IMR-90 (cell line): ENCODE measurements around the gene RELN. TPM values are rescaled to one million over a fixed set of nuclear protein-coding genes. Genes with fewer than 3 reads are reported as not detected.

Source experiments
- ATAC-seq: fragments of 200-7000 bp; cut with Tn5 transposase; 2 replicates; pipeline ENCODE4 v1.9.1; 2020; ENCODE audit warnings: low read depth, mild to moderate bottlenecking, moderate library complexity
- BruUV-seq: library from RNA; stranded (reverse); fragments of 400-500 nt; replicated peaks from 2 replicates; lab custom pipeline; 2021; lab: Mats Ljungman, UMichigan
- CTCF ChIA-PET: fragments of 300-600 bp; formaldehyde crosslinking; extraction: SDS; loops from one replicate; lab custom pipeline; 2021; ENCODE audit warnings: antibody characterized with exemption; lab: Yijun Ruan, JAX
- POLR2A ChIA-PET: fragments of 300-600 bp; sonication (Branson Sonifier 250); formaldehyde crosslinking; loops from one replicate; lab custom pipeline; 2022; ENCODE audit warnings: antibody characterized with exemption; ENCODE audit not compliant: unreplicated experiment; lab: Charles Lee
- DNase-seq: peaks from one replicate; pipeline ENCODE4 v3.0.0; 2013
- H2AFZ ChIP-seq: replicated peaks from 2 replicates; pipeline ENCODE3; 2013; ENCODE audit warnings: low read length, mild to moderate bottlenecking; ENCODE audit not compliant: poor library complexity
- H2AK5ac ChIP-seq: 2 replicates; pipeline ENCODE4 v1.6.1; 2013; ENCODE audit warnings: low read depth, low read length, inconsistent platforms
- H2AK9ac ChIP-seq: replicated peaks from 2 replicates; pipeline ENCODE3; 2013; ENCODE audit warnings: mild to moderate bottlenecking, low read depth, low read length, moderate library complexity; ENCODE audit not compliant: poor library complexity
- H2BK120ac ChIP-seq: 2 replicates; pipeline ENCODE4 v1.6.1; 2013; ENCODE audit warnings: low read depth, low read length, inconsistent platforms
- H2BK15ac ChIP-seq: 3 replicates; pipeline ENCODE4 v1.6.1; 2013; ENCODE audit warnings: low read depth, low read length, inconsistent platforms
- H2BK20ac ChIP-seq: 2 replicates; pipeline ENCODE4 v1.6.1; 2013; ENCODE audit warnings: low read depth, mild to moderate bottlenecking, inconsistent platforms, low read length, moderate library complexity
- H2BK5ac ChIP-seq: 2 replicates; pipeline ENCODE4 v1.6.1; 2013; ENCODE audit warnings: mild to moderate bottlenecking, low read depth, low read length, inconsistent platforms; ENCODE audit not compliant: poor library complexity, severe bottlenecking
- H3K14ac ChIP-seq: replicated peaks from 2 replicates; pipeline ENCODE4 v1.6.1; 2013; ENCODE audit warnings: low read depth, low read length, inconsistent platforms
- H3K18ac ChIP-seq: 2 replicates; pipeline ENCODE4 v1.6.1; 2013; ENCODE audit warnings: low read depth, low read length, control low read depth
- H3K23ac ChIP-seq: 2 replicates; pipeline ENCODE4 v1.6.1; 2013; ENCODE audit warnings: low read depth, low read length, inconsistent platforms
- H3K27ac ChIP-seq: 2 replicates; pipeline ENCODE4 v1.5.1; 2013; ENCODE audit warnings: mild to moderate bottlenecking, control low read depth, low read length; ENCODE audit not compliant: insufficient read depth
- H3K27me3 ChIP-seq: 2 replicates; pipeline ENCODE4 v1.6.1; 2013; ENCODE audit warnings: low read length; ENCODE audit not compliant: control insufficient read depth, insufficient read depth
- H3K36me3 ChIP-seq: 2 replicates; pipeline ENCODE4 v1.6.1; 2013; ENCODE audit warnings: low read length, mixed read lengths; ENCODE audit not compliant: control insufficient read depth, insufficient read depth
- H3K4ac ChIP-seq: 2 replicates; pipeline ENCODE4 v1.6.1; 2013; ENCODE audit warnings: low read depth, low read length, inconsistent platforms
- H3K4me1 ChIP-seq: 2 replicates; pipeline ENCODE4 v1.6.1; 2013; ENCODE audit warnings: low read length, mixed read lengths; ENCODE audit not compliant: control insufficient read depth, insufficient read depth
- H3K4me2 ChIP-seq: 2 replicates; pipeline ENCODE4 v1.6.1; 2013; ENCODE audit warnings: low read depth, mild to moderate bottlenecking, control low read depth, low read length, moderate library complexity
- H3K4me3 ChIP-seq: 2 replicates; pipeline ENCODE4 v1.5.1; 2013; ENCODE audit warnings: low read depth, mild to moderate bottlenecking, control low read depth, low read length, moderate library complexity; ENCODE audit not compliant: insufficient read depth
- H3K56ac ChIP-seq: 2 replicates; pipeline ENCODE4 v1.6.1; 2013; ENCODE audit warnings: low read length, inconsistent platforms; ENCODE audit not compliant: insufficient read depth; ENCODE audit errors: extremely low read depth
- H3K79me1 ChIP-seq, 2 experiments: 2 replicates each; pipeline ENCODE4 v1.6.1; 2013; ENCODE audit warnings: low read length in 2 of 2, inconsistent platforms in 1 of 2, low read depth in 1 of 2
- H3K9ac ChIP-seq: 2 replicates; pipeline ENCODE4 v1.6.1; 2013; ENCODE audit warnings: low read depth, low read length, control low read depth
- H3K9me1 ChIP-seq: 2 replicates; pipeline ENCODE4 v1.6.1; 2013; ENCODE audit warnings: low read length, inconsistent platforms; ENCODE audit not compliant: insufficient read depth
- H3K9me3 ChIP-seq: 2 replicates; pipeline ENCODE4 v1.6.1; 2013; ENCODE audit warnings: low read length; ENCODE audit not compliant: control insufficient read depth, insufficient read depth
- H4K20me1 ChIP-seq: 2 replicates; pipeline ENCODE4 v1.6.1; 2013; ENCODE audit warnings: low read length, inconsistent platforms; ENCODE audit not compliant: insufficient read depth
- H4K5ac ChIP-seq: 2 replicates; pipeline ENCODE4 v1.6.1; 2013; ENCODE audit warnings: mild to moderate bottlenecking, low read depth, low read length, control low read depth
- H4K8ac ChIP-seq, 2 experiments: 2 replicates each; pipeline ENCODE4 v1.6.1; 2013; ENCODE audit warnings: low read depth in 2 of 2, low read length in 2 of 2, control low read depth in 1 of 2, inconsistent platforms in 1 of 2
- H4K91ac ChIP-seq: 2 replicates; pipeline ENCODE4 v1.6.1; 2013; ENCODE audit warnings: low read depth, low read length, inconsistent platforms; ENCODE audit not compliant: insufficient read depth
- CEBPB ChIP-seq: IDR thresholded peaks from 2 replicates; pipeline ENCODE4 v1.6.1; 2012; ENCODE audit warnings: low read depth, low read length, improper control_type of control experiment
- CHD1 ChIP-seq: IDR thresholded peaks from 2 replicates; pipeline ENCODE4 v1.6.1; 2012; ENCODE audit warnings: low read depth, low read length, improper control_type of control experiment
- ELK1 ChIP-seq: fragments of 150-350 bp; IDR thresholded peaks from 2 replicates; pipeline ENCODE4 v1.6.1; 2016; ENCODE audit warnings: low read depth, mild to moderate bottlenecking, low read length, moderate library complexity, borderline replicate concordance
- FOS ChIP-seq: fragments of 150-350 bp; IDR thresholded peaks from 2 replicates; pipeline ENCODE4 v1.6.1; 2016; ENCODE audit warnings: low read depth, low read length
- MAZ ChIP-seq: IDR thresholded peaks from 2 replicates; pipeline ENCODE4 v1.6.1; 2012; ENCODE audit warnings: low read depth, mild to moderate bottlenecking, low read length, improper control_type of control experiment, moderate library complexity, borderline replicate concordance
- MXI1 ChIP-seq: IDR thresholded peaks from 2 replicates; pipeline ENCODE4 v1.6.1; 2012; ENCODE audit warnings: low read depth, mild to moderate bottlenecking, low read length, moderate library complexity, borderline replicate concordance
- NFE2L2 ChIP-seq: fragments of 150-350 bp; IDR thresholded peaks from 2 replicates; pipeline ENCODE4 v1.6.1; 2016; ENCODE audit warnings: low read depth, mild to moderate bottlenecking, low read length
- RAD21 ChIP-seq: IDR thresholded peaks from 2 replicates; pipeline ENCODE4 v1.6.1; 2012; ENCODE audit warnings: low read length, improper control_type of control experiment
- RCOR1 ChIP-seq: IDR thresholded peaks from 2 replicates; pipeline ENCODE4 v1.6.1; 2012; ENCODE audit warnings: mild to moderate bottlenecking, low read length, improper control_type of control experiment; ENCODE audit not compliant: insufficient replicate concordance
- RFX5 ChIP-seq: IDR thresholded peaks from 2 replicates; pipeline ENCODE4 v1.8.0; 2012; ENCODE audit warnings: low read depth, mild to moderate bottlenecking, low read length, moderate library complexity
- SMC3 ChIP-seq: fragments of 150-350 bp; IDR thresholded peaks from 2 replicates; pipeline ENCODE4 v1.6.1; 2016; ENCODE audit warnings: low read depth, mild to moderate bottlenecking, antibody characterized with exemption, low read length, moderate library complexity
- WGBS, 2 experiments: methylation state at CpG; one replicate each; pipeline versions ENCODE4 v1.1.5 to v1.1.7; 2013; ENCODE audit warnings: missing lambda C conversion rate in 2 of 2; ENCODE audit not compliant: insufficient read length in 1 of 2; ENCODE audit errors: extremely low coverage in 2 of 2; 5-methylcytosine and 5-hydroxymethylcytosine counted together
- dilution Hi-C: fragments of 300-500 bp; cut with HindIII; formaldehyde crosslinking; loops from one replicate; pipeline ENCODE4 v1.14.3; 2018; ENCODE audit warnings: low sequenced_read_pairs; ENCODE audit not compliant: unreplicated experiment
- in situ Hi-C: fragments of 300-500 bp; cut with MboI; formaldehyde crosslinking; loops from 3 replicates; pipeline ENCODE4 v1.14.3; 2019; ENCODE audit warnings: low sequenced_read_pairs, inconsistent platforms, mixed read lengths
- intact Hi-C: fragments of 100-400 bp; cut with micrococcal nuclease; formaldehyde crosslinking; loops from 2 replicates; pipeline ENCODE4 v1.10.0; 2022
- polyA plus RNA-seq, 3 experiments: library from polyadenylated mRNA; depleted of rRNA; stranded (reverse); fragments of >200 nt; gene quantifications; 2 replicates each; pipeline ENCODE4 v1.2.3, GENCODE V29; 2012; ENCODE audit warnings: low replicate concordance in 1 of 3
- total RNA-seq: library from RNA; depleted of rRNA; stranded (reverse); fragments of >200 nt; gene quantifications from 2 replicates; pipeline ENCODE4 v1.2.3, GENCODE V29; 2012
- TF ChIP-seq, protein P1 (sequence below): conservative IDR thresholded peaks from 2 replicates; pipeline ENCODE4 v1.5.1; 2012; ENCODE audit warnings: mild to moderate bottlenecking, low read depth, low read length, improper control_type of control experiment
- TF ChIP-seq, protein P2 (sequence below): fragments of 150-350 bp; IDR thresholded peaks from 2 replicates; pipeline ENCODE4 v1.6.1; 2017; ENCODE audit warnings: mild to moderate bottlenecking, antibody characterized with exemption, low read length, low read depth

RELN gene
- total and polyA plus RNA-seq, 2 of the 4 experiments (the other 2 are of a cell fraction): 14.7 to 23.7 TPM

GRCh38 chr7:103658055-103659005, 331.1 kb downstream of the RELN start:
- dilution Hi-C loops: no loop called here
- peak; percentile 17; the same call in 1 of the 2 replicates for ATAC-seq
- TF ChIP-seq RFX5: no peak
- no peak for TF ChIP-seq RCOR1
- no peak for TF ChIP-seq FOS
- no peak for TF ChIP-seq MXI1
- TF ChIP-seq, protein P1, sequence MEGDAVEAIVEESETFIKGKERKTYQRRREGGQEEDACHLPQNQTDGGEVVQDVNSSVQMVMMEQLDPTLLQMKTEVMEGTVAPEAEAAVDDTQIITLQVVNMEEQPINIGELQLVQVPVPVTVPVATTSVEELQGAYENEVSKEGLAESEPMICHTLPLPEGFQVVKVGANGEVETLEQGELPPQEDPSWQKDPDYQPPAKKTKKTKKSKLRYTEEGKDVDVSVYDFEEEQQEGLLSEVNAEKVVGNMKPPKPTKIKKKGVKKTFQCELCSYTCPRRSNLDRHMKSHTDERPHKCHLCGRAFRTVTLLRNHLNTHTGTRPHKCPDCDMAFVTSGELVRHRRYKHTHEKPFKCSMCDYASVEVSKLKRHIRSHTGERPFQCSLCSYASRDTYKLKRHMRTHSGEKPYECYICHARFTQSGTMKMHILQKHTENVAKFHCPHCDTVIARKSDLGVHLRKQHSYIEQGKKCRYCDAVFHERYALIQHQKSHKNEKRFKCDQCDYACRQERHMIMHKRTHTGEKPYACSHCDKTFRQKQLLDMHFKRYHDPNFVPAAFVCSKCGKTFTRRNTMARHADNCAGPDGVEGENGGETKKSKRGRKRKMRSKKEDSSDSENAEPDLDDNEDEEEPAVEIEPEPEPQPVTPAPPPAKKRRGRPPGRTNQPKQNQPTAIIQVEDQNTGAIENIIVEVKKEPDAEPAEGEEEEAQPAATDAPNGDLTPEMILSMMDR: no peak
- no peak for TF ChIP-seq RAD21
- no peak for TF ChIP-seq ELK1
- no peak for TF ChIP-seq CHD1
- TF ChIP-seq MAZ: no peak
- TF ChIP-seq SMC3: no peak
- TF ChIP-seq NFE2L2: no peak
- no peak for TF ChIP-seq CEBPB
- TF ChIP-seq, protein P2, sequence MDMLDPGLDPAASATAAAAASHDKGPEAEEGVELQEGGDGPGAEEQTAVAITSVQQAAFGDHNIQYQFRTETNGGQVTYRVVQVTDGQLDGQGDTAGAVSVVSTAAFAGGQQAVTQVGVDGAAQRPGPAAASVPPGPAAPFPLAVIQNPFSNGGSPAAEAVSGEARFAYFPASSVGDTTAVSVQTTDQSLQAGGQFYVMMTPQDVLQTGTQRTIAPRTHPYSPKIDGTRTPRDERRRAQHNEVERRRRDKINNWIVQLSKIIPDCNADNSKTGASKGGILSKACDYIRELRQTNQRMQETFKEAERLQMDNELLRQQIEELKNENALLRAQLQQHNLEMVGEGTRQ: no peak

More at GRCh38 chr7:103658055-103659005, 331.1 kb downstream of the RELN start:
- H3K9ac ChIP-seq: no peak overlapping the region
- no TSS peak for BruUV-seq
- peak overlapping the region; percentile 20 for H3K14ac ChIP-seq
- intact Hi-C loops: no loop called here
- H2BK120ac ChIP-seq: no peak overlapping the region
- in situ Hi-C loops: no loop called here
- no peaks in the 10 kb centered on the region for H3K9me1 ChIP-seq
- ChIA-PET POLR2A (no interaction called here), CTCF (no interaction called here)
- no peak overlapping the region for H3K4me2 ChIP-seq
- H3K9me3 ChIP-seq: no peaks in the 10 kb centered on the region
- H3K56ac ChIP-seq: no peak overlapping the region
- no peaks in the 10 kb centered on the region for H4K20me1 ChIP-seq
- H4K5ac ChIP-seq: peak overlapping the region; percentile 78; the same call in 1 of the 2 replicates
- H4K91ac ChIP-seq: no peak overlapping the region
- peak overlapping the region; percentile 57; the same call in 1 of the 2 replicates for H2BK20ac ChIP-seq
- no peak overlapping the region for H4K8ac ChIP-seq
- no peak overlapping the region for H2AK9ac ChIP-seq
- peak overlapping the region; percentile 19; the same call in 1 of the 2 replicates for H3K4ac ChIP-seq
- H3K27ac ChIP-seq: no peak overlapping the region
- H3K4me1 ChIP-seq: peaks cover 7% of the 10 kb centered on the region
- no peaks in the 10 kb centered on the region for H3K36me3 ChIP-seq
- H2BK5ac ChIP-seq: no peak overlapping the region
- 100% methylated on average over 1 of the region's 4 CpGs; no CpG with 5 or more reads in 1 of the 2 experiments for WGBS, 2 experiments
- H2AFZ ChIP-seq: no peak overlapping the region
- peak; percentile 29 for DNase-seq
- no peak overlapping the region for H3K4me3 ChIP-seq
- no peak overlapping the region for H3K23ac ChIP-seq
- H2AK5ac ChIP-seq: peak overlapping the region; percentile 40; the same call in 1 of the 2 replicates
- H3K18ac ChIP-seq: peak overlapping the region; percentile 93; the same call in 1 of the 2 replicates
- peak overlapping the region; percentile 18; the same call in 2 of the 3 replicates for H2BK15ac ChIP-seq
- no peaks in the 10 kb centered on the region for H3K27me3 ChIP-seq
- no peaks in the 10 kb centered on the region for H3K79me1 ChIP-seq
